Measurements from ENCODE around the gene FKBP14. TPM values are rescaled to one million over a fixed set of nuclear protein-coding genes. Genes with fewer than 3 reads are reported as not detected.

The FKBP14 gene
- total and polyA plus RNA-seq, 2 of the 8 experiments (the other 6 are each of a cell fraction or from before 2014, with no cell fraction given): 3.2 to 20.7 TPM

DNA sequence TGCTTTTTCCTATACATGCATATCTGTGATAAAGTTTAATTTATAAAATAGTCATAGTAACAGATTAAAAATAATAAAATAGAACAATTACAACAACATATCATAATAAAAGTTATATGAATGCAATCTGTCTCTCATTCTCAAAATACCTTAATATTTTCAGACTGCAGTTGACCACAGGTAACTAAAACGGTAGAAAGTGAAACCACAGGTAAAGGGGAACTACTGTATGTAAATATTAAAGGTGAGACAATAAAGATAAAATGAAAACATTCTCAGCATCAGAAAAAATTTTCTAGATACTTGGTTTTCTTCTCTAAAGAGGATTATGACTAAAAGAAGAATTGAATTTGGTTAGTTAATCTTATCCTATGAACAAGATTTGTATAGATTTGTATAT lies 6.0 kb downstream of the FKBP14 start:
- Histone ChIP-seq H3K9me3 (ENCODE audit: insufficient read depth in 2 of 2, low read depth in 1 of 2, low read length in 1 of 2) (no peaks in the 10 kb centered on the region), H3K56ac (replicated peaks; ENCODE audit: insufficient read length, low read depth, low read length) (no peak overlapping the region), H3K27ac (ENCODE audit: low read depth, low read length) (no peak overlapping the region), H2BK120ac (replicated peaks; ENCODE audit: low read depth, low read length) (no peak overlapping the region), H3K36me3 (ENCODE audit: control insufficient read depth in 2 of 4, insufficient read depth in 4 of 4, low read length in 3 of 4) (peaks cover 0 to 15% (median 6%) of the 10 kb centered on the region in 4 experiments; a peak in 3 of 8 replicates), H2BK12ac (ENCODE audit: low read depth, low read length) (no peak overlapping the region), H4K20me1 (replicated peaks in 1 of 2; ENCODE audit: control insufficient read depth in 1 of 2, insufficient read depth in 2 of 2, low read length in 2 of 2) (peaks cover 0 to 2% of the 10 kb centered on the region in 2 experiments), H2AFZ (ENCODE audit: low read length) (no peak overlapping the region), H4K91ac (replicated peaks; ENCODE audit: insufficient read length, low read length) (no peak overlapping the region), H4K8ac (ENCODE audit: extremely low read depth, insufficient read depth, low read length) (no peak overlapping the region), H3K79me2 (ENCODE audit: control insufficient read depth in 1 of 2, insufficient read depth in 2 of 2, low read length in 2 of 2) (peaks cover 0 to 27% of the 10 kb centered on the region in 2 experiments; a peak in 2 of 4 replicates), H3K18ac (ENCODE audit: extremely low read depth, low read length) (no peak overlapping the region), H2BK20ac (ENCODE audit: low read length) (no peak overlapping the region), H2AK5ac (ENCODE audit: low read depth, low read length) (no peak overlapping the region), H4K5ac (ENCODE audit: insufficient read length, low read depth, low read length) (no peak overlapping the region), H2BK5ac (ENCODE audit: low read depth, low read length) (no peak overlapping the region), H3K4me1 (replicated peaks in 1 of 4; ENCODE audit: control insufficient read depth in 3 of 4, insufficient read depth in 4 of 4, low read length in 3 of 4) (0 out of 7 replicates have a peak, but pooled peaks cover 0 to 4% (median 1%) of the 10 kb centered on the region in 4 experiments), H3K79me1 (ENCODE audit: low read depth, low read length) (no peaks in the 10 kb centered on the region), H3K9ac (replicated peaks in 1 of 4; ENCODE audit: extremely low read depth in 1 of 4, low read depth in 3 of 4, low read length in 3 of 4) (no peak overlapping the region), H3K23ac (ENCODE audit: insufficient read length) (no peak overlapping the region), H3K4ac (replicated peaks; ENCODE audit: insufficient read length, low read depth, low read length) (no peak overlapping the region), H3K14ac (ENCODE audit: insufficient read length) (no peak overlapping the region), H2BK15ac (ENCODE audit: low read length) (no peak overlapping the region), H3K4me2 (ENCODE audit: insufficient read depth in 1 of 2, low read depth in 2 of 2, low read length in 2 of 2) (no peak overlapping the region), H3K27me3 (replicated peaks in 1 of 4; ENCODE audit: control insufficient read depth in 3 of 4, extremely low read depth in 1 of 4, insufficient read depth in 3 of 4, low read length in 3 of 4) (no peaks in the 10 kb centered on the region), H3K23me2 (ENCODE audit: low read depth, low read length) (peaks cover 5% of the 10 kb centered on the region), H3K4me3 (ENCODE audit: extremely low read depth in 1 of 4, insufficient read depth in 2 of 4, low read depth in 3 of 4, low read length in 4 of 4) (no peak overlapping the region)
- TF ChIP-seq EP300 (IDR thresholded peaks at IDR 0.05; ENCODE audit: borderline replicate concordance in 1 of 2, low read depth in 2 of 2, low read length in 2 of 2): no peak
- no peak for TF ChIP-seq SAP30 (IDR thresholded peaks at IDR 0.05; ENCODE audit: insufficient read depth, insufficient replicate concordance, low read length)
- TF ChIP-seq FOSL1 (IDR thresholded peaks at IDR 0.05; ENCODE audit: insufficient read depth, low read depth, low read length): no peak
- TF ChIP-seq POU5F1 (IDR thresholded peaks at IDR 0.05; ENCODE audit: low read depth, low read length): no peak
- TF ChIP-seq CHD1 (IDR thresholded peaks at IDR 0.05; ENCODE audit: low read depth, low read length): no peak
- DNase-seq (ENCODE audit: low read depth in 1 of 2, low spot score in 2 of 2) (no peak), FAIRE-seq (no peak)
- WGBS, 2 experiments (ENCODE audit: extremely low coverage in 1 of 2, insufficient coverage in 1 of 2, insufficient read length in 1 of 2, insufficient replicate concordance in 2 of 2, low coverage in 1 of 2, low lambda C conversion rate in 2 of 2, missing lambda C conversion rate in 1 of 2): 96% methylated on average over 1 of the region's 1 CpG; no CpG with 5 or more reads in 1 of the 2 experiments
- ChIA-PET CTCF (ENCODE audit: partially characterized antibody) (no interaction called here), POLR2A (ENCODE audit: partially characterized antibody) (no interaction called here)

Measured in H1 (cell line).